ENCODE results near the gene EOLA2.

DNA sequence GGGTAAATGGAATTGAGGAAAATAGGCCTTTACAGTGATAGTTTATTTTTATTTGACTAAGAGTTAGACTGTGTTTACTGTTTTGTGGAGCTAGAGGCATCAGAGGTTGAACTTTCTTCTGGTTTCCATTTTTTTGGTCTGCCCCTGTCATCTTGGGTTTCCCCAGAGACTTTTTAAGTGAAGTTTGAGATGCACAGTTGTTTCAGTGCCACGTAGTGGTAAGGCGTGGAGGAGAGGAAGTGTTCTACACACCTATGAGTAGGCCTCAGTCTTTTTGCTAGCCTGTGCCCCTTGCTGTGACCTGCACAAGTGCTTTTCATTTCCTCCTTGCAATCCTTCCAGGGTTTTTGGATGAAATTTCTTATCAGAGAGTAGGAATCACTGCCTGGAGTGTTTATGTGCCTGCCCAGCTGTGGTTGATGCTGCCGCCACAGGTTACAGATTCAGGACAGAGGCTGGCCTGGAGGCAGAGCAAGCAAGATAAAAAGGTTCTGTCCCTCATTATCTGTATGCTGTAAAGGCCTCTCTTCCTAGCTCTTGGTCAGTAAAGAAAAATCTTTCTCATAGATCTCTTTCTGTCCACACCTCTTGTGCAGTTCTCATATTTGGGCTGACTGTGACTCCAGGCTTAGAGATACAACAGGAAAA is 21.4 kb downstream of the EOLA2 start:
- TF ChIP-seq EZH2 (IDR thresholded peaks at IDR 0.05) (no peak), POLR2AphosphoS5 (IDR thresholded peaks at IDR 0.05; ENCODE audit: borderline replicate concordance, low read depth, low read length) (no peak)
